ENCODE data around the gene CMSS1. TPM values are rescaled to one million over a fixed set of nuclear protein-coding genes. Genes with fewer than 3 reads are reported as not detected.

CMSS1 gene
- total and polyA plus RNA-seq, 2 of the 13 experiments (the other 11 are each of a cell fraction or from before 2014, with no cell fraction given), result 6.4 to 48.7 TPM

- 0 out of 2 replicates have a peak, but pooled peaks have one; percentile 20 for TF ChIP-seq TCF7 (IDR thresholded peaks at IDR 0.05; ENCODE audit: low read depth)
- peak; percentile 81 for TF ChIP-seq NR2F6 (IDR thresholded peaks at IDR 0.05)
- peak; percentile 88 for TF ChIP-seq NR2F6 (CRISPR knock-in tag; IDR thresholded peaks at IDR 0.05)
- no peak for TF ChIP-seq ZNF773 (CRISPR knock-in tag; IDR thresholded peaks at IDR 0.05; ENCODE audit: borderline replicate concordance)
- TF ChIP-seq ZNF704 (CRISPR knock-in tag; IDR thresholded peaks at IDR 0.05; ENCODE audit: borderline replicate concordance), result no peak
- TF ChIP-seq ZFP36 (IDR thresholded peaks at IDR 0.05; ENCODE audit: borderline replicate concordance, low read depth, low read length, partially characterized antibody), result no peak
- no peak for TF ChIP-seq POLR2A (IDR thresholded peaks at IDR 0.05; ENCODE audit: insufficient read depth in 1 of 2, low read depth in 2 of 2, low read length in 2 of 2)
- TF ChIP-seq GPBP1L1 (CRISPR knock-in tag; IDR thresholded peaks at IDR 0.05), result no peak
- TF ChIP-seq ZNF607 (CRISPR knock-in tag; IDR thresholded peaks at IDR 0.05; ENCODE audit: borderline replicate concordance), result no peak
- no peak for TF ChIP-seq ZNF34 (CRISPR knock-in tag; IDR thresholded peaks at IDR 0.05; ENCODE audit: borderline replicate concordance)
- no peak for TF ChIP-seq MNT (IDR thresholded peaks at IDR 0.05)
- TF ChIP-seq DMTF1 (CRISPR knock-in tag; IDR thresholded peaks at IDR 0.05), result no peak
- no peak for TF ChIP-seq SNAPC2 (CRISPR knock-in tag; IDR thresholded peaks at IDR 0.05)
- no peak for TF ChIP-seq TERF1 (CRISPR knock-in tag; IDR thresholded peaks at IDR 0.05)
- 0 out of 2 replicates have a peak, but pooled peaks have one; percentile 12 for TF ChIP-seq ZFAT (CRISPR knock-in tag; conservative IDR thresholded peaks at IDR 0.05)
- TF ChIP-seq ZNF331 (CRISPR knock-in tag; IDR thresholded peaks at IDR 0.05), result peak; percentile 21; the same call in 1 of the 2 replicates
- TF ChIP-seq ZBTB38 (CRISPR knock-in tag; IDR thresholded peaks at IDR 0.05), result no peak
- TF ChIP-seq SP5 (CRISPR knock-in tag; IDR thresholded peaks at IDR 0.05; ENCODE audit: borderline replicate concordance, low read depth), result no peak
- TF ChIP-seq ZNF569 (CRISPR knock-in tag; IDR thresholded peaks at IDR 0.05; ENCODE audit: borderline replicate concordance), result no peak
- no peak for TF ChIP-seq HMGA1 (CRISPR knock-in tag; conservative IDR thresholded peaks at IDR 0.05)
These were observed 280.5 kb downstream of the CMSS1 start (continued) for GRCh38 chr3:100097919-100098783.

Measured in HepG2 (cell line).